Activated naive CD4-positive, alpha-beta T cell treated with Interleukin-2 at 50 U/mL for 16 hours (primary cell): ENCODE measurements around the gene CFAP73.
"Not testable (repeated sequence)": the region's sequence is repeated elsewhere in the genome, so short reads cannot be mapped to it uniquely, and the experiment has no call there.

ENCODE experiments used
- DNase-seq: peaks from one replicate; pipeline ENCODE4 v3.0.0-alpha.2; 2020

Gene CFAP73

GRCh38 chr12:113120670-113121370 is 28.7 kb upstream of the CFAP73 start:
- DNase-seq: no peak

- no peak for DNase-seq
Observed at GRCh38 chr12:113127791-113128199, 21.7 kb upstream of the CFAP73 start.

DNA sequence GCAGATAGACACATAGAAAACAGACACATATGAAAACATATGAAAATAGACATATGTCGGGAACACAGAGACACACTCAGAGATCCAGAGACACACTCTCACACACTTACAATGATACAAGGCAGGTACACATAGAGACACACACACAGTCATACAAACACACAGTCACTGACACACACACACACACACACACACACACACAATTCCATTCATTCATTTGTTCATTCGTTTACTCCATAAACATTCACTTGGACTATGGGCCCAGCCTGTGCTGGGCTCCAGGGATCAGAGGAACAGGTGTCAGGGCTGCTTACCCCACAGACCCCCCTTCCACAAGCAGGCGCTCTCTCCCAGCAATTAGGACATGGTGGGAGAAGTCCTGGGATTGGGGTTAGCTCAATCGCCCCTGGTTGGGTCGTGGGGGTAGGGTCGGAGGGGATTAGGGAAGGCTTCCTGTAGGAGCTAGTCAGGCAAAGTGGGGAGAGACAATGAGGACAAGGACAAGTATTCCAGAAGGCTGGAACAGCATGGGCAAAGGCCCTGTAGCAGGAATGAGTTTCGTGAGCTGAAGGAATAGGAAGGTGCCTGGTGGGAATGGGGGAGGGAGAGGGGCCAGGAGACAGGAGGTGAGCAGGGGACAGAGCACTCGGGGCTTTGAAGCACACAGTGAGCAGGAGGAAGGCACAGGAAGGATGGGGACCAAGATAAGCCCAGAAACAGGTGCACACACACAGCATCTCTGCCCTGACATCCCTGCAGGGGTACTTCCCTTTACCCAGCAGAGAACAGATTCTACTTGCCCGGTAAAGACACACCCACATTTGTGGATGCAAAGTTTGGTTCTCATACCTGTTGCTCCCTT is 20.5 kb upstream of the CFAP73 start:
- DNase-seq: no peak

DNA sequence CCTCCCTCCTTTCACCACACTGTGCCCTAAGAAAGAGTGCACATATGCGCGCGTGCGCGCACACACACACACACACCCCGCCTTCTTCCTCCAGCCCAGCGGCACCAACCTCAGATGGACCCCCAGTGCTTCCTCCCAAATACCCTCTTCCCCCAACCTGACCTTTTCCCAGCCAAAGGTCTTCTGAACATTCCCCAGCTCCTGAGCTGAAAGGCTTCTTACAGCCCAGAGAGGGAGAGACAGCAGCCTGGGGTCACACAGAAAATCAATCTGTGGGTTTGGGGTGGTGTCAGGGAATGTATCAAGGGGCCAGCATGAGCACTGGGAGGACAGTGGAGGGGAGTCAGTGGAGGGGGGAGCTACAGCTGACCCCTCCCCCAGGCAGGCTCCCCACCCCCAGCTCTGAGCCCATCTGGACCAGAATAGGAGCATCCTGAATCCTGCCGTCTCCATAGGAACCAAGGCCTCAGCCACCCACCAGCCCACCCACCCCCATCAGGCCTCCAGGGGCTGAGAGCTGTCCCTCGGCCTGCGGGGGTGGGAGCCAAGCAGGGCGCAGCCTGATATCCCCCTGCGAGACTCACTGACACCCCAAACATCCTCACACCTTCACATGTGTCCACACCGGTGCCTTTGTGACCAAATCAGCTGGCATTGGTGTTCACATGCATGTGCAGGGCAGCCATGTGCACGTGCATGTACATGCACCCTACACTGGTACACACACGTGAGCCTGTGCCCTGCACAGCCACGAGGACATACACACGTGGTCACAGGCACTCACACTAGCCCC is 19.7 kb upstream of the CFAP73 start:
- DNase-seq: no peak

DNA sequence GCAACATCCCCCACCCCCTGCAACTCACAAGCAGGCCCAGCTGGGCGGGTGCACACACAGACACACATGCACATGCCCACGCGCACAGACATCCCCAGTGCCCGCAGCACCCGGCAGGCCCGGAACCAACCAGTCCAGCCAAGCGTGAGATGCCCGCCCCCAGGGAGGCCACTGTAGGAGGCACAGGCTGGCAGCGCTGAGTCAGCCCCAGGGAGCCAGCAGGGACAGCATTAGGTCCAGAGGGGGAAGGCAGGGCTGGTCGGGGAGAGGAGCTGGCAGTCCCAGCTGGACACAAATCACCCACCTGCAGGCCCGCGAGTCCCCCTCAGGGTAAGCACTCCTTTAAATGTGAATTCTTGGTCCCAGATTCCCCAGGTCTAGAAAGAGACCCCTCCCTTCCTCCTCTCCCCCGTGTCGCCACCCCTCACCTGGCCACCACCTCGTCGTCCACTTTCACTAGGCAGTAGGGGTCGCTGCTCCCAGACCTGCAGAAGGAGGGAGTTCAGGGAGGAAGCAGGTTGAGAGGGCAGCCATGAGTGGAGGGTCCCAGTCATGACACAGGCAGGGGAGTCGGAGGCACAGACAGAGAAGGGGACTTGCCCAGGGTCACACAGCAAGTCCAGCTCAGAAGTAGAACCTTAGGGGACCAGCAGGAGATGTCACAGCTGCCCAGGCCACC is 18.9 kb upstream of the CFAP73 start:
- no peak for DNase-seq

DNA sequence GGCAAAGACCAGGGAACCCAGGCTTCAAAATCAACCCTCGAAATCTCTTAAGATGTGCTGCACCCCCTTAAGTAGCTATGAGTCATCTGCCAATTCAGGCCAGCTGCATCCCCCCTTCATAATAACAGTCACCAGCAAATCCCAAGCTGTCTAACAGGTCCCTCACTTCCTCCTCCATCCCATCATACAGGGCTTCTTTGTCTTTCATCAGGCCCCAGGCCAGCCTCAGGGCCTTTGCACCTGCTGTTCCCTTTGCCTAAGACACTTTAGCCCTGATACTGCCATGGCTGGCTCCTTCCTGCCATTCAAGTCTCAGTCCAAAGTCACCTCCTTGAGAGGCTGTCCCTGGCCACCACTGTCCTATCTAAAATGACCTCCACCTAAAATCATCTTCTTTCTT is 18.0 kb upstream of the CFAP73 start:
- no peak for DNase-seq

DNA sequence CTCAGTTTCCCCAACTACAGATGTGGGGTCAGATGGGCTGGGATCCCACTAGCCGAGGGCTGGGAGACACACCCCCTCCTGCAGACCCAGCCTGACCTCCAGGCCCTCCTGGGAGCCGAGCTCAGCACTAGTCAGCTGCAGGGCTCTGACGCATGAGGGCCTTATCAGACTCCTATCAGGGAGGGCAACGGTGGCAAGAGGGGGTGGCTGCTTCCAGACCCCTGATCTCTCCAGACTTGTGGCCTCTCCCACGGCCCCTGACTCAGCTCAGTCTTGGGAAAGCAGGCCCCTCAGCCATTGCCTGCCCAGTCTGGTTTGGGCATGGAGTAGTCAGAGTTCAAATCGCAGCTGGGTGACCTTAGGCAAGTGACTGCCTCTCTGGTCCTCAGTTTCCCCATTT is 16.5 kb upstream of the CFAP73 start:
- DNase-seq: no peak

- no peak for DNase-seq
Observed at GRCh38 chr12:113133666-113134065, 15.9 kb upstream of the CFAP73 start.

GRCh38 chr12:113134071-113134470 is 15.5 kb upstream of the CFAP73 start:
- no peak for DNase-seq

GRCh38 chr12:113134521-113134951 is 15.0 kb upstream of the CFAP73 start:
- DNase-seq: no peak

GRCh38 chr12:113135178-113136127 is 14.1 kb upstream of the CFAP73 start, which contains the start of gene RASAL1:
Gene RASAL1, minus strand, starts transcription at chr12:113135761. Its CDS starts 299 bp downstream, at chr12:113135462.
- DNase-seq: peak; percentile 76

DNA sequence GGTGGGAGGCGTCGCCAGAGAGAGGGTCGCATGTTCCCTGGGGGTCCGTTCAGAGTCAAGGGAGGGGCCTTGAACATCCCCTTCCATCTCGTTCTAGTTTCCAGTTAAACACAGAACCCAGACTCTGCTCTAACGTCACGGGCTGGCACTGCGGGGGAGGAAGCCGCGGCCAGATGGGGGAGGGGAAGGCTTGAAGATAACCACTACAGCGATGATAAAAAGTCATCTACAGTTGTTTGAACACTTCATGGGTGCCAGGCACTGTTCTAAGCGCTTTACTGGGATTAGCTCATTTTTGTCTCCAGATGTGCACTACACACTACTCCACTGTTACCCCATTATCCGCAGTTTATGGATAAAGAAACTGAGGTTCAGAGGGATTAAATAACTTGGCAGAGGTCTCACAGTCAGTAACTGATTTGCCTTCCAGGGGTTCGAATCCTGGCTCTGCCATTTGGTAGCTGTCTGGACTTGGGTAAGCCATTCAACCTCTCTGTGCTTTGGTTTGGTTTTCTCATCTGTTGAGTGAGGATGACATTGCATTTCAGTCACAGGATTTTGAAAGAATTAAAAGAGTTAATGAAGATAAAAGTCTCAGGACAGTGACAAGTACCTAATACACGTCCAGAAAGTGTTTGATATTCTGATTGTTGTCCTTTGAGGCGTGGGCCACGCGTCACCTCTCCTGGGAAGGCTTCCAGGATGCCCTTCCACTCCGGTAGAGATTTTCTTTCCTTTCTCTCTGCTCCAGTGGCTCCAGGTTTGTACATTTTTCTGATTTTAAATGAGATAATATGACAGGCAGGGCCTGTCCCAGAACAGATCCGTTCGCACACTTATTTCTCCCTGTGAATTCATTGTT is 13.2 kb upstream of the CFAP73 start:
- DNase-seq: peak; percentile 57

GRCh38 chr12:113136990-113137511 is 12.5 kb upstream of the CFAP73 start:
- no peak for DNase-seq

DNA sequence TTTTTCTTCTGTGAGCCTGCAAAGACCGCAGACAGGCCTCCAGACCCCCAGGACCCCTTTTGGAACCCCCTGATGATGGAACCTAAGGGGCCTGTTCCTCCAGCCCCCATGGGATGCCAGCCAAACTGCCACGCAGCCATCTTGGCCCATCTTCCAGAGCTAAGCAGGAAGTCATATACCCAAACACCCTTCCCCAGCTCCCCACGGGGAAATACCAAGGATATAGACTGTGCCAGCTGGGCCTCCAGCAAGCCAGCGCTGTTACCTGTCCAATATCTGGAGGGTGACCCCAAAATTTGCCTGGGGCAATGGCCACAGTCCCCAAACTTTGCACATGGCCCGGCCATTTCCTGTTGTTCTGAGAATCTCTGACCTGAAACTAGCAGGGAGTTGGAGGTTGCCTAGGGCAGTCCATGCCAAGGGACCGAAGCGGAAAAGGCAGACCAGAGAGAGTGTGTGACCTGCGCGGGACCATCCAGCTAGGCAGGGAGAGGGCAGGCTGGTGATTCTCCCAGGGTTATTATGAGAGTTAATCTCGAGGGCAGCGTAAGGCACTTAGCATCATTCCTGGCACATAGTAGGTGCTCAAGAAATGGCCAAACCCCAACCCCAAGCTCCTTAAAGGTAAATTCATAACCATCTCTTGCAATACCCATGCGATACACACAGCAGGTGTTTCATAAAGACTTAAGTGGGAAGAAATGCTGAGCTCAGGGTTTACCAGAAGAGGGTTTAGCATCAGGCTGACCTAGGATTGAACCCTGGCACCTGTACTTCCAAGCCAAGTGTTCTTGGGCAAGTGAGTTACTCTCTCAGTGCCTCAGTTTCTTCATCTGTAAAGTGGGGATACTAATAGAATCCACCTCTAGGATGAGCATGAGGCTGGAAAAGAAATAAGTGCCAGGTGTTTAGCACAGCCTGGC is 11.4 kb upstream of the CFAP73 start:
- no peak for DNase-seq

DNA sequence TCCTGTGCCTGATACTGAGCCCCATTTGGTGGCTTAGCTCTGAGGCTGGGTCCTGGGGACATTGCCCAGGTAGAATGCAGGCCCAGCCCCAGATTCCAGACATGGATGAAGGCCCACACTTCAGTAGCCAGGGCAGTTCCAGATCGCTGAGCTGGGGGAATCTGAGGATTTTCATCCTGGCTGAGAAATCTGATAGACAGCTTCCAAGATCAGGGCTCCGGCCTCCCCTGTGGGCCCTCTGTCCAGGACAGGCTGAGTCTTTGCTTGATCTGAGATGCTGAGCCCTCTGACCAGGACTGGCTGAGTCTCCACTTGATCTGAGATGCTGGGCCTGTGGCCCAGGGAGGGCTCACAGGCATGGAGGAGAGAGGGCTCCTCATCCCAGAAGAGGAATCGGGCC is 10.7 kb upstream of the CFAP73 start:
- DNase-seq: no peak

DNA sequence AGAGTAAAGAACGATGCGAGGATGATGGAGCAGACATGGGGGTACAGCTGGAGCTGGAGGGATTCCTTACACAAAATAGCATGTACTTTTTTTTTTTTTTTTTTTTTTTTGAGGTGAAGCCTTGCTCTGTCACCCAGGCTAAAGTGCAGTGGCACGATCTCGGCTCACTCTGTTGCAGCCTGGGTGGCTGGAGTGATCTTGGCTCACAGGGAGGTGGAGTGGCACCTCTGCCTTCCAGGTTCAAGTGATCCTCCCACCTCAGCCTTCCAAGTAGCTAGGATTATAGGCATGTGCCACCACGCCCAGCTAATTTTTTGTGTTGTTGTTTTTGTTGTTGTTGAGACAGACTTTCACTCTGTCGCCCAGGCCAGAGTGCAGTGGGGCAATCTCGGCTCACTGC is 8.8 kb upstream of the CFAP73 start:
- DNase-seq: no peak

GRCh38 chr12:113141716-113142115 is 7.8 kb upstream of the CFAP73 start:
- not testable (repeated sequence) for DNase-seq

GRCh38 chr12:113142173-113142885 is 7.2 kb upstream of the CFAP73 start:
- no peak for DNase-seq
